ENCODE data around the gene RNU6-9.
"Not testable (repeated sequence)": the region's sequence is repeated elsewhere in the genome, so short reads cannot be mapped to it uniquely, and the experiment has no call there.

Gene RNU6-9

DNA sequence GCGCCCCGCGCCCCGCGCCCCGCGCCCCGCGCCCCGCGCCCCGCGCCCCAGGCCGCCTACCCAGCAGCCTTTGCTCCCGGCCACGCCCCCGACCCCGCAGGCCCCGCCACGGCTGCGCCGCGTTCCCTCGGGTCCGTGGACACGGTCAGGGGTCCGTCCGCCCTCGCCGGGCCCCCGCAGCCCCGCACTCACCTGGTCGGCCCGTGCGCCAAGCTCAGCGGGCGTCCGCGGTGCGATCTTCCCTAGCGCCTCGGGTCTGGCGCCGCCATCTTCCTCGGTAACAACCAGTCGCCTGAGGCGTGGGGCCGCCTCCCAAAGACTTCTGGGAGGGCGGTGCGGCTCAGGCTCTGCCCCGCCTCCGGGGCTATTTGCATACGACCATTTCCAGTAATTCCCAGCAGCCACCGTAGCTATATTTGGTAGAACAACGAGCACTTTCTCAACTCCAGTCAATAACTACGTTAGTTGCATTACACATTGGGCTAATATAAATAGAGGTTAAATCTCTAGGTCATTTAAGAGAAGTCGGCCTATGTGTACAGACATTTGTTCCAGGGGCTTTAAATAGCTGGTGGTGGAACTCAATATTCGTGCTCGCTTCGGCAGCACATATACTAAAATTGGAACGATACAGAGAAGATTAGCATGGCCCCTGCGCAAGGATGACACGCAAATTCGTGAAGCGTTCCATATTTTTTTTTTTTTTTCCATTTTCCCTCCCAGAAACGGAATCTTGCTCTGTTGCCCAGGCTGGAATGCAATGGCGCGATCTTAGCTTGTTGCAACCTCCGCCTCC is at the start of gene RNU6-9, which contains the start of gene MED16:
TSS of gene RNU6-9 (plus strand) at position 591 of the 796 bp plus-strand sequence.
TSS of gene MED16 (minus strand) at position 294 of the 796 bp plus-strand sequence. CDS start 2,056 bp downstream, outside the sequence.
- DNase-seq = no peak

DNA sequence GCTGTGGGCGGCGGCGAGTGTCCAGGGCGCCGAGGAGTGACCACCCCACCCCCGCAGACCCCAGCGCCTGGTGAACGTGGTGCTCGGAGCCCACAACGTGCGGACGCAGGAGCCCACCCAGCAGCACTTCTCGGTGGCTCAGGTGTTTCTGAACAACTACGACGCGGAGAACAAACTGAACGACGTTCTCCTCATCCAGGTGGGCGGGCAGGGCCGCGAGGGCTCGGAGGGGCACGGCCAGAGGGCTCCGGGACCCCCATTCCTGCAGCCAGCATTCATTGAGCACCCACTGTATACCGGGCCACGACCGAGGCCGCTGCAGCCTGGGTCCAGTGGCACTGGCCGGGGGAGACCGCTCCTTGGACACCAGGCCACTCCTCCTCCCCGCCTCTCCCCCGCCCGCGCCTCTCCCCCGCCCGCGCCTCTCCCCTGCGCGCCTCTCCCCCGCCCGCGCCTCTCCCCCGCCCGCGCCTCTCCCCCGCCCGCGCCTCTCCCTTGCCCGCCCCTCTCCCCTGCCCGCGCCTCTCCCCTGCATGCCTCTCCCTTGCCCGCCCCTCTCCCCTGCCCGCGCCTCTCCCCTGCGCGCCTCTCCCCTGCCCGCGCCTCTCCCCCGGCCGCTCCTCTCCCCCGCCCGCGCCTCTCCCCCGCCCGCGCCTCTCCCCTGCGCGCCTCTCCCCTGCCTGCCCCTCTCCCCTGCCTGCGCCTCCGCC is 49.3 kb upstream of the RNU6-9 start:
- no peak for DNase-seq

DNA sequence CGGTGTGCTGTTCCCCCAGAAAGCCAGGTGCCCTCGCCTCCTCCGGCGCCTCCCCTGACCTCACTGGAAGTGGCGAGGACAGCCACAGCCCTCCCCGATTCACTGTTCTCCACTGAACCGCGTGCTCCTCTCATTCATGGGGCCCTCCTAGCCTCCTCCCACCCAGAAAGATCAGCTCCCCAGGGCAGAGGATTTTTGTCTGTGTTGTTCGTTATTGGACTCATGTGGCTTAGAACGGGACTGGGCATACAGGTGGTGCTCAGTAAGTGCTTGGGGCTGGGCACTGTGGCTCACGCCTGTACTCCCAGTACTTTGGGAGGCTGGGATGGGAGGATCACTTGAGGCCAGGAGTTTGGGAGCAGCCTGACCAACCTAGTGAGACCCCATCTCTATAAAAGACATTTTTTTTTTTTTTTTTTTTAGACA is 48.7 kb upstream of the RNU6-9 start:
- no peak for DNase-seq

DNA sequence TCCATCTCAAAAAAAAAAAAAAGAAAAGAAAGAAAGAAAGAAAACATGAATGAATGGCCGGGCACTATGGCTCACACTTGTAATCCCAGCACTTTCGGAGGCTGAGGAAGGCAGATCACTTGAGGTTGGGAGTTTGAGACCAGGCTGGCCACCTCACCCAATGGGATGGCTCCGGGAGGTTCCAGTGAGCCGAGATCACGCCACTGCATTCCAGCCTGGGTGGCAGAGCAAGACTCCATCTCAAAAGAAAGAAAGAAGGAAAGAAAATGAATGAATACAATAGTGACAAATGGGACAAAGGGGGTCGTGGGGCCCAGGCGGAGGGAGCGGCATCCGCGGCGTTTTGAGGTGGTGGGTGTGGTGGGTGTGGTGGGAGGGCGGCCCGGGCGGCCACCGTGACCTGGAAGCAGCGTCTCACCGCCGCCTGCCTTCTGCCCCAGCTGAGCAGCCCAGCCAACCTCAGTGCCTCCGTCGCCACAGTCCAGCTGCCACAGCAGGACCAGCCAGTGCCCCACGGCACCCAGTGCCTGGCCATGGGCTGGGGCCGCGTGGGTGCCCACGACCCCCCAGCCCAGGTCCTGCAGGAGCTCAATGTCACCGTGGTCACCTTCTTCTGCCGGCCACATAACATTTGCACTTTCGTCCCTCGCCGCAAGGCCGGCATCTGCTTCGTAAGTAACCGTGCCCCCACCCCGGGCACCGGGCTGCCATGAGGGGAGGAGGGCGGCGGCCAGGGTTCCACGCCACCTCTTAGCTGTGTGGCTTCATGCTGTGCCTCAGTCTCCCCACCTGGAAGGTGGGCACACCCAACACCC is 47.4 kb upstream of the RNU6-9 start:
- no peak for DNase-seq

- no peak for DNase-seq
These were observed 44.8 kb upstream of the RNU6-9 start for GRCh38 chr19:848386-848921.

GRCh38 chr19:849195-849594 is 44.1 kb upstream of the RNU6-9 start:
- not testable (repeated sequence) for DNase-seq

DNA sequence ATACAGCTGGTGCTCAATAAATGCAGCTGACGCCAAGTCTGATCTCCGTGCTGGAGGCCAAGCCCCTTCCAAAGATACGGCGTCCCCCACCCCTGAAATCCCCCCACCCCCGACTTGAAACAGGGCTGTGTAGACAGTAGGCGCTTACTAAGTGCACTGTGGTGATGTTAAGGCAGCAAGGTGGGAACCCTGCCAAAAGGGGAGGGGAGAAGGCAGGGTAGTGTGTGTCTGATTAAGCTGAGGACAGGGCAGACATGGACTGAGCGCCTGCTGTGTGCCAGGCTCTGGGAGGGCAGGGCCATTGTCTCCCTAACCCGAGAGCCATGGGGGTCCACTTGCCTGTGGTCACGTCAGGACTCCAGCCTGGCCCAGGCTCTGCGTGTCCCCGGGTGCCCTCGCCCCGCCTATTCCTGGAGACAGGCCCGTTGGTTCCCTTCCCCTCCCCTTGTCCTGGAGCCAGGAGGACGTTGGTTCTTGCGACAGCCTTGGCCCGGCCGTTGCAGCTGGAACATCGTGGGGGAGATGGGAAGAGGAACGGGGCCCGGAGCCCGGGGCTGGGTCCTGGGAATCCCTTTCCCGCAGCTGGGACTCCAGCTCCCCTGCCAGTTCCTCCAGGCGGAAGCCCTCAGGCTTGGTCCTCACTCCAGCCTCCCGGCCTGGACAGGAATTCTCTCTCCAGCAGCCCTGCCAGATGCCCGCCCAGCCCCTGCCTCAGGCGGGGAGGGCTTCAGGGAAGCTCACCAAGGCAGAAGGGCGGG is 42.9 kb upstream of the RNU6-9 start:
- no peak for DNase-seq

- DNase-seq = no peak
These were observed 42.3 kb upstream of the RNU6-9 start for GRCh38 chr19:850979-851335.

- no peak for DNase-seq
These were observed 40.9 kb upstream of the RNU6-9 start, which contains the start of gene ELANE for GRCh38 chr19:852136-853013. TSS of gene ELANE (plus strand) at chr19:852303. CDS start at chr19:852329, 26 bp downstream.

DNA sequence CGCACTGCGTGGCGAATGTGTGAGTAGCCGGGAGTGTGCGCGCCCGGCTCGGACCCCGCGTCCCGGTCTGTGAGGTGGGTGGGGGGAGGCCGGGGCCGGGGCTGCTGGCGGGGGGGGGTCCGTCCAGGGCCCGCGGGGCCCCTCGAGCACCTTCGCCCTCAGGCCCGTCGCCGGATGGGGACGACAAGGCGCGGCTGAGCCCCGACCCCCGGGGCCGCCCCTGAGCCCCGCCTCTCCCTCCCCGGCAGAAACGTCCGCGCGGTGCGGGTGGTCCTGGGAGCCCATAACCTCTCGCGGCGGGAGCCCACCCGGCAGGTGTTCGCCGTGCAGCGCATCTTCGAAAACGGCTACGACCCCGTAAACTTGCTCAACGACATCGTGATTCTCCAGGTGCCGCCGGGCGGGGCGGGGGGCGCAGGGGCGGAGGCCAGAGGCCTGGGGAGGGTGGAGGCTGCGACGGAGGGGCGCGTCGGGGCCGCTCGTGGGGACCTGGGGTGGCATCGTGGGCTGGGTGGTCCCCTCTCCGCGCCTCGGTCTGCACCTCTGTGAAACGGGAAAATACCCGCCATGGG is 40.2 kb upstream of the RNU6-9 start:
- DNase-seq = no peak

DNA sequence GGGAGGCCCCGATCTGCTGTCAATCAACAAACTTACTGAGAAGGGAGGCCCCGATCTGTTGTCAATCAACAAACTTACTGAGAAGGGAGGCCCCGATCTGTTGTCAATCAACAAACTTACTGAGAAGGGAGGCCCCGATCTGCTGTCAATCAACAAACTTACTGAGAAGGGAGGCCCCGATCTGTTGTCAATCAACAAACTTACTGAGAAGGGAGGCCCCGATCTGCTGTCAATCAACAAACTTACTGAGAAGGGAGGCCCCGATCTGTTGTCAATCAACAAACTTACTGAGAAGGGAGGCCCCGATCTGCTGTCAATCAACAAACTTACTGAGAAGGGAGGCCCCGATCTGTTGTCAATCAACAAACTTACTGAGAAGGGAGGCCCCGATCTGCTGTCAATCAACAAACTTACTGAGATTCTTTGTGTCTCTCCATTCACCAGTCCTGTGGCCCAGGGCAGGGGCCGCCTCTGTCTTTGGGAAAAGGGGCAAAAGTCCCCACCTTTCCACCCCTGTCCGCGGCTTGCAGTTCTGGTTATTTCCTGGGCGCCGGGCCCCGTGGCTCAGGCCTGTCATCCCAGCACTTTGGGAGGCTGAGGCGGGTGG is 39.6 kb upstream of the RNU6-9 start:
- not testable (repeated sequence) for DNase-seq

GRCh38 chr19:854549-854948 is 38.7 kb upstream of the RNU6-9 start:
- no peak for DNase-seq

- DNase-seq = no peak
These were observed 38.1 kb upstream of the RNU6-9 start for GRCh38 chr19:855142-855541.

GRCh38 chr19:855566-856120 is 37.6 kb upstream of the RNU6-9 start:
- DNase-seq = no peak

GRCh38 chr19:858284-858683 is 35.0 kb upstream of the RNU6-9 start:
- DNase-seq = no peak

DNA sequence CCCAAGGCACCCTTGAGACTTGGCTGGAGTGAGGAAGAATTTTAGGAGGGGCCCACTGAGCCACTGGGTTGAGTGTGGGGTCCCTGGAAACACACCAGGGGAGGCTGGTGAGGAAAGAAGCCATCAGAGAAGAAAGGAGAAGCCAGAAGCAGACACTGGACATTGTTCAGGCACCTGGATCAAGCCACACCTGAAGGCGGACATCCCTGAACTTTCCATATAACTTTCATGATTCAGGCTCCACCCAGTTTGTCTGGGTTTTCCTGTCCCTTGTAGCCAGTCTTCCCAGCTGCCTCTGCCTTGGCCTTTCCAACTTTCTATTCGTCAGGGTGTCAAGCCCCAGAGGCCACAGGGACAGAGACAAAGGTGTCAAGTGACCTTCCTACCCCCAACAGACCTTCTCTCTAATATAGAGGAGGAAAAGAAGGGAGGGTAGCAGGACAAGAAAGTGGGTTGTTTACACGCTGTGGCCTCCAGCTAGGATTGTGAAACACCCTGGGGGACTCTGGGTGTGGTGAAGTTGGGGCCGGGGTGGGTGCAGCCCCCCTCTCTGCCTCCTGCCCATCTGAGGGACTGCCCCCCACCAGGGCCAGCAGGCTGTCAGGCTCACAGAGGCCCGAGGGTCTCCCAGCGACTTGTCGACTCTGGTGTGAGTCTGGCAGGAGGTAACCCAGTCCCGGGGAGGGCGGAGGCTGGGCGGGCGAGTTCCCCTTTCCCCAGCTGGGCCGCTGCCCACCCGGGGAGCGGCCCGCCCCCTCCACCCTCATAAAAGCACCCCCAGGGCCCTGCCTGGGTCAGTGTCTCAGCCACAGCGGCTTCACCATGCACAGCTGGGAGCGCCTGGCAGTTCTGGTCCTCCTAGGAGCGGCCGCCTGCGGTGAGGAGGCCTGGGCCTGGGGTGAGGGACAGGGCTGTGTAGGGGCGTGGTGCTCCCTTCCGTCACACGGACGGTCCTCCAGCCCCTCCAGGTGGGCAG is 34.1 kb upstream of the RNU6-9 start, which contains the start of gene CFD:
TSS of gene CFD (plus strand) at position 797 of the 976 bp plus-strand sequence. CDS start at position 823, 26 bp downstream.
- no peak for DNase-seq

- DNase-seq = no peak
These were observed 32.0 kb upstream of the RNU6-9 start for GRCh38 chr19:861141-861755.

Data from cortex of kidney (tissue), 1 donor.